Fibroblast of lung (primary cell): ENCODE data around the gene CR1. TPM values are rescaled to one million over a fixed set of nuclear protein-coding genes. Genes with fewer than 3 reads are reported as not detected.
"Not testable (repeated sequence)": the region's sequence is repeated elsewhere in the genome, so short reads cannot be mapped to it uniquely, and the experiment has no call there.

Source experiments
- DNase-seq, 2 donors: peaks; one replicate each; pipeline versions ENCODE4 v3.0.0 to v3.0.0-alpha.2; 2010; ENCODE audit warnings: low read depth in 2 of 2
- H2AFZ ChIP-seq: 2 replicates; pipeline ENCODE4 v1.5.1; 2012; ENCODE audit warnings: low read length, control low read depth, inconsistent platforms
- H3K27ac ChIP-seq: 2 replicates; pipeline ENCODE4 v1.5.1; 2011; ENCODE audit warnings: low read length, control low read depth; ENCODE audit not compliant: insufficient read depth
- H3K27me3 ChIP-seq: 2 replicates; pipeline ENCODE4 v1.5.1; 2011; ENCODE audit warnings: mild to moderate bottlenecking, low read length; ENCODE audit not compliant: control insufficient read depth, insufficient read depth
- H3K36me3 ChIP-seq: 2 replicates; pipeline ENCODE4 v1.5.1; 2011; ENCODE audit warnings: low read length; ENCODE audit not compliant: control insufficient read depth, insufficient read depth
- H3K4me1 ChIP-seq: 2 replicates; pipeline ENCODE4 v1.5.1; 2011; ENCODE audit warnings: low read length; ENCODE audit not compliant: control insufficient read depth, insufficient read depth; ENCODE audit errors: extremely low read depth
- H3K4me2 ChIP-seq: 2 replicates; pipeline ENCODE4 v1.5.1; 2011; ENCODE audit warnings: low read length, control low read depth; ENCODE audit not compliant: insufficient read depth; ENCODE audit errors: extremely low read depth
- H3K4me3 ChIP-seq, 4 experiments: fragments of 200-600 bp in 1 of 4; sonication (generic) in 1 of 4; replicated peaks in 1 of 4; 2 replicates each; pipeline ENCODE4 v1.5.1; 2011 to 2016; ENCODE audit warnings: low read length in 4 of 4, low read depth in 3 of 4, mild to moderate bottlenecking in 3 of 4, control low read depth in 2 of 4, inconsistent platforms in 1 of 4, mixed read lengths in 1 of 4; ENCODE audit not compliant: insufficient read depth in 1 of 4; ENCODE audit errors: control extremely low read depth in 1 of 4
- H3K79me2 ChIP-seq: 2 replicates; pipeline ENCODE4 v1.5.1; 2012; ENCODE audit warnings: mild to moderate bottlenecking, low read length, inconsistent platforms; ENCODE audit not compliant: control insufficient read depth, insufficient read depth
- H3K9ac ChIP-seq: 2 replicates; pipeline ENCODE4 v1.5.1; 2011; ENCODE audit warnings: mild to moderate bottlenecking, low read length, control low read depth; ENCODE audit not compliant: insufficient read depth
- H3K9me3 ChIP-seq: 2 replicates; pipeline ENCODE4 v1.5.1; 2012; ENCODE audit warnings: low read depth, low read length; ENCODE audit not compliant: control insufficient read depth, insufficient read depth
- H4K20me1 ChIP-seq: 2 replicates; pipeline ENCODE4 v1.5.1; 2011; ENCODE audit warnings: low read length; ENCODE audit not compliant: control insufficient read depth, insufficient read depth; ENCODE audit errors: extremely low read depth
- EZH2 ChIP-seq: IDR thresholded peaks from 2 replicates; pipeline ENCODE4 v1.5.1; 2012; ENCODE audit warnings: low read length, control low read depth, mild to moderate bottlenecking; ENCODE audit errors: missing control alignments
- polyA plus RNA-seq, 2 donors: library from polyadenylated mRNA; depleted of rRNA in 1 of 2; stranded (reverse) in 1 of 2; unstranded in 1 of 2; fragments of >200 nt; gene quantifications; 2 replicates each; pipeline ENCODE4 v1.2.1, GENCODE V29; 2011 to 2012; ENCODE audit warnings: missing spikeins in 1 of 2
- total RNA-seq: library from RNA; depleted of rRNA; stranded (reverse); fragments of >200 nt; gene quantifications from 2 replicates; pipeline ENCODE4 v1.2.1, GENCODE V29; 2014
- TF ChIP-seq, protein P1 (sequence below), 2 donors: IDR thresholded peaks in 1 of 2; conservative IDR thresholded peaks in 1 of 2; 1 replicate in 1 of 2; 2 replicates in 1 of 2; pipeline ENCODE4 v1.5.1; 2011 to 2012; ENCODE audit warnings: low read length in 2 of 2, control low read depth in 1 of 2, inconsistent platforms in 1 of 2, low read depth in 1 of 2, mild to moderate bottlenecking in 1 of 2

CR1 gene
- total and polyA plus RNA-seq, 2 donors (not counting 1 experiment from before 2014, with no cell fraction given), result not detected

DNA sequence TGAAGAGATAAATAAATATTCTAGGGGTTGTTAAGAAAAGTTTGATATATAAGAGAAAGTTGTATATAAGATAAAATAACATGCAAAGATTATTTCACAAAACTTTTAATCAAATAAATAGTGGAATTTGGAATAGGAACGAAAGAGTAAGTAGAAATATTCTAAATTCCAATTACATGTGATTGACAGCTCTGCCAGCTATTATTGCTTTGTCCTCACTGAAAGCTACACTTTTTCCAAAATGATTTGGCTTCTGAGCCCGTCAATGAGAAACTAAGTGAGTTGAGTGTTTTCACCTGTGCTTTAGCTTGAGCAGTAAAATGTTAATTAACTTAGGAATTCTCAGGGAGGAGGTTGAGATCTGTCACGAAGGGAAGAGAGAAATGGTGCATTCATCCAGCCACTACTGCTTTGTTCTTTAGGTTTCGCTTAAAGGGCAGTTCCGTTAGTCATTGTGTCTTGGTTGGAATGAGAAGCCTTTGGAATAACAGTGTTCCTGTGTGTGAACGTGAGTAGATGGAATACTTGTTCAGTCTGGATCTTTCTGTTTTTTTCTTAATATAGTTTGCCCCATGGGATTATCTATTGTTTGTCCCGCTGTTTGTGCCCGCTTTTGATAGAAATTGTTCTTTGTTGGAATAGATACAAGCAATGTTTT lies 85.7 kb downstream of the CR1 start:
- Histone ChIP-seq H3K4me2 (no peak overlapping the region), H3K27me3 (no peaks in the 10 kb centered on the region), H3K4me1 (no peaks in the 10 kb centered on the region), H3K36me3 (no peaks in the 10 kb centered on the region), H3K9me3 (no peaks in the 10 kb centered on the region), H4K20me1 (no peaks in the 10 kb centered on the region), H3K79me2 (no peaks in the 10 kb centered on the region), H3K27ac (no peak overlapping the region), H2AFZ (no peak overlapping the region), H3K4me3 (no peak overlapping the region), H3K9ac (no peak overlapping the region)
- TF ChIP-seq, protein P1, sequence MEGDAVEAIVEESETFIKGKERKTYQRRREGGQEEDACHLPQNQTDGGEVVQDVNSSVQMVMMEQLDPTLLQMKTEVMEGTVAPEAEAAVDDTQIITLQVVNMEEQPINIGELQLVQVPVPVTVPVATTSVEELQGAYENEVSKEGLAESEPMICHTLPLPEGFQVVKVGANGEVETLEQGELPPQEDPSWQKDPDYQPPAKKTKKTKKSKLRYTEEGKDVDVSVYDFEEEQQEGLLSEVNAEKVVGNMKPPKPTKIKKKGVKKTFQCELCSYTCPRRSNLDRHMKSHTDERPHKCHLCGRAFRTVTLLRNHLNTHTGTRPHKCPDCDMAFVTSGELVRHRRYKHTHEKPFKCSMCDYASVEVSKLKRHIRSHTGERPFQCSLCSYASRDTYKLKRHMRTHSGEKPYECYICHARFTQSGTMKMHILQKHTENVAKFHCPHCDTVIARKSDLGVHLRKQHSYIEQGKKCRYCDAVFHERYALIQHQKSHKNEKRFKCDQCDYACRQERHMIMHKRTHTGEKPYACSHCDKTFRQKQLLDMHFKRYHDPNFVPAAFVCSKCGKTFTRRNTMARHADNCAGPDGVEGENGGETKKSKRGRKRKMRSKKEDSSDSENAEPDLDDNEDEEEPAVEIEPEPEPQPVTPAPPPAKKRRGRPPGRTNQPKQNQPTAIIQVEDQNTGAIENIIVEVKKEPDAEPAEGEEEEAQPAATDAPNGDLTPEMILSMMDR (conservative IDR thresholded peaks at IDR 0.05 in 1 of 2, IDR thresholded peaks at IDR 0.05 in 1 of 2; ENCODE audit: low read depth in 1 of 2, low read length in 2 of 2), result no peak
- no peak for TF ChIP-seq EZH2
- DNase-seq, result no peak

DNA sequence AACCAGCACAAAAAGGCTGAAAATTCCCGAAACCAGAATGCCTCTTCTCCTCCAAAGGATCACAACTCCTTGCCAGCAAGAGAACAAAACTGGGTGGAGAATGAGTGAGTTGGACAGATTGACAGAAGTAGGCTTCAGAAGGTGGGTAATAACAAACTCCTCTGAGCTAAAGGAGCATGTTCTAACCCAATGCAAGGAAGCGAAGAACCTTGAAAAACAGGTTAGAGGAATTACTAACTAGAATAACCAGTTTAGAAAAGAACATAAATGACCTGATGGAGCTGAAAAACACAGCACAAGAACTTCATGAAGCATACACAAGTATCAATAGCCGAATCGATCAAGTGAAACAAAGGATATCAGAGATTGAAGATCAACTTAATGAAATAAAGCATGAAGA lies 93.5 kb downstream of the CR1 start:
- H3K4me3 ChIP-seq, H3K4me1 ChIP-seq, H3K9ac ChIP-seq, H3K36me3 ChIP-seq, H3K27ac ChIP-seq, DNase-seq, H3K9me3 ChIP-seq, H4K20me1 ChIP-seq, H3K27me3 ChIP-seq, H2AFZ ChIP-seq, H3K79me2 ChIP-seq, H3K4me2 ChIP-seq: not testable (repeated sequence)

DNA sequence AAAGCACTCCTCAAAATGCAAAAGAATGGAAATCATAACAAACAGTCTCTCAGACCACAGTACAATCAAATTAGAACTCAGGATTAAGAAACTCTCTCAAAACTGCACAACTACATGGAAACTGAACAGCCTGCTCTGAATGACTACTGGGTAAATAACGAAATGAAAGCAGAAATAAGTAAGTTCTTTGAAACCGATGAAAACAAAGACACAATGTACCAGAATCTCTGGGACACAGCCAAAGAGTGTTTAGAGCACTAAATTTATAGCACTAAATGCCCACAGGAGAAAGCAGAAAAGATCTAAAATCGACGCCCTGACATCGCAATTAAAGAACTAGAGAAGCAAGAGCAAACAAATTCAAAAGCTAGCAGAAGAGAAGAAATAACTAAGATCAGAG lies 95.2 kb downstream of the CR1 start:
- not testable (repeated sequence) for H3K9ac ChIP-seq, H3K27me3 ChIP-seq, H3K4me1 ChIP-seq, H4K20me1 ChIP-seq, H3K79me2 ChIP-seq, H3K9me3 ChIP-seq, H3K36me3 ChIP-seq, H3K27ac ChIP-seq, H2AFZ ChIP-seq, H3K4me2 ChIP-seq, H3K4me3 ChIP-seq, DNase-seq

DNA sequence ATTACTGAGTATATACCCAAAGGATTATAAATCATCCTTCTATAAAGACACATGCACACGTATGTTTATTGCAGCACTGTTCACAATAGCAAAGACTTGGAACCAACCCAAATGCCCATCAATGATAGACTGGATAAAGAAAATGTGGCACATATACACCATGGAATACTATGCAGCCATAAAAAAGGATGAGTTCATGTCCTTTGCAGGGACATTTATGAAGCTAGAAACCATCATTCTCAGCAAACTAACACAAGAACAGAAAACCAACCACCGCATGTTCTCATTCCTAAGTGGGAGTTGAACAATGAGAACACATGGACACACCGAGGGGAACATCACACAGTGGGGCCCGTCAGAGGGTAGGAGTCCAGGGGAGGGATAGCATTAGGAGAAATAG lies 98.1 kb downstream of the CR1 start:
- DNase-seq, H3K9me3 ChIP-seq, H2AFZ ChIP-seq, H3K27me3 ChIP-seq, H3K9ac ChIP-seq, H3K79me2 ChIP-seq, H3K36me3 ChIP-seq, H4K20me1 ChIP-seq, H3K4me1 ChIP-seq, H3K27ac ChIP-seq, H3K4me3 ChIP-seq, H3K4me2 ChIP-seq: not testable (repeated sequence)
